Left forelimb (tissue), 1 donor: ENCODE data around the gene PRKG1.
"Not testable (repeated sequence)": the region's sequence is repeated elsewhere in the genome, so short reads cannot be mapped to it uniquely, and the experiment has no call there.

Source experiments
- DNase-seq: peaks from one replicate; pipeline ENCODE4 v3.0.0-alpha.2; 2018; ENCODE audit warnings: low spot score

PRKG1 gene

GRCh38 chr10:51270936-51271530 lies 196.7 kb downstream of the PRKG1 start:
- DNase-seq, result no peak

- not testable (repeated sequence) for DNase-seq
Observed at GRCh38 chr10:51272099-51272498, 197.8 kb downstream of the PRKG1 start.

GRCh38 chr10:51272555-51272954 lies 198.3 kb downstream of the PRKG1 start:
- no peak for DNase-seq

- DNase-seq, result no peak
Observed at GRCh38 chr10:51273574-51273973, 199.3 kb downstream of the PRKG1 start.

GRCh38 chr10:51276097-51276496 lies 201.8 kb downstream of the PRKG1 start:
- not testable (repeated sequence) for DNase-seq

- not testable (repeated sequence) for DNase-seq
Observed at GRCh38 chr10:51281387-51281786, 207.1 kb downstream of the PRKG1 start.

- DNase-seq, result no peak
Observed at GRCh38 chr10:51285601-51286000, 211.3 kb downstream of the PRKG1 start.

- DNase-seq, result no peak
Observed at GRCh38 chr10:51288511-51288910, 214.2 kb downstream of the PRKG1 start.

- no peak for DNase-seq
Observed at GRCh38 chr10:51289519-51289918, 215.2 kb downstream of the PRKG1 start.

- DNase-seq, result no peak
Observed at GRCh38 chr10:51291961-51292360, 217.7 kb downstream of the PRKG1 start.

GRCh38 chr10:51297438-51297837 lies 223.2 kb downstream of the PRKG1 start:
- DNase-seq, result no peak

- no peak for DNase-seq
Observed at GRCh38 chr10:51300617-51301304, 226.5 kb downstream of the PRKG1 start.

- no peak for DNase-seq
Observed at GRCh38 chr10:51301644-51302043, 227.4 kb downstream of the PRKG1 start.

- DNase-seq, result no peak
Observed at GRCh38 chr10:51302316-51302715, 228.0 kb downstream of the PRKG1 start.

GRCh38 chr10:51308116-51308515 lies 233.8 kb downstream of the PRKG1 start:
- no peak for DNase-seq

GRCh38 chr10:51311228-51311627 lies 236.9 kb downstream of the PRKG1 start:
- DNase-seq, result no peak

GRCh38 chr10:51312817-51313216 lies 238.5 kb downstream of the PRKG1 start:
- DNase-seq, result no peak

GRCh38 chr10:51313251-51313650 lies 239.0 kb downstream of the PRKG1 start:
- no peak for DNase-seq

GRCh38 chr10:51313773-51314478 lies 239.6 kb downstream of the PRKG1 start:
- no peak for DNase-seq

GRCh38 chr10:51314481-51314880 lies 240.2 kb downstream of the PRKG1 start:
- no peak for DNase-seq

- no peak for DNase-seq
Observed at GRCh38 chr10:51318399-51319172, 244.3 kb downstream of the PRKG1 start.

GRCh38 chr10:51319173-51319435 lies 244.8 kb downstream of the PRKG1 start:
- no peak for DNase-seq

- DNase-seq, result no peak
Observed at GRCh38 chr10:51321300-51321699, 247.0 kb downstream of the PRKG1 start.
